A549 (cell line): ENCODE measurements around the gene SCARB1. TPM values are rescaled to one million over a fixed set of nuclear protein-coding genes. Genes with fewer than 3 reads are reported as not detected.

Source experiments
- ATAC-seq, 2 experiments: fragments of 200-7000 bp in 1 of 2; fragments of >200 bp in 1 of 2; cut with Nextera tagmentation in 1 of 2; cut with Tn5 transposase in 1 of 2; 3 replicates each; pipeline versions ENCODE4 v1.8.0 to v1.9.1; 2018 to 2020; ENCODE audit warnings: mild to moderate bottlenecking in 1 of 2, moderate library complexity in 1 of 2
- CTCF ChIA-PET: fragments of 300-600 bp; sonication (Branson Sonifier 250); formaldehyde crosslinking; extraction: SDS; loops from one replicate; lab custom pipeline; 2021; ENCODE audit warnings: antibody characterized with exemption, inconsistent platforms; lab: Yijun Ruan, JAX
- POLR2A ChIA-PET: fragments of 350-600 bp; formaldehyde crosslinking; extraction: SDS; loops from one replicate; lab custom pipeline; 2021; ENCODE audit warnings: antibody characterized with exemption, inconsistent platforms; lab: Yijun Ruan, JAX
- DNase-seq, 2 experiments: peaks; one replicate each; pipeline versions ENCODE4 v3.0.0 to v3.0.0-alpha.2; 2011 to 2016; ENCODE audit warnings: low read depth in 1 of 2, low spot score in 1 of 2
- FAIRE-seq: peaks from 2 replicates; lab custom pipeline; 2011; peaks lifted over from hg19 to GRCh38; lab: Jason Lieb, UNC
- H3K27ac ChIP-seq, 2 experiments: fragments of >200 bp; sonication (Bioruptor Twin); formaldehyde crosslinking; 3 replicates each; pipeline ENCODE4 v1.5.1; 2016 to 2017
- H3K4me1 ChIP-seq: fragments of >200 bp; sonication (Bioruptor Twin); formaldehyde crosslinking; 3 replicates; pipeline ENCODE4 v1.6.1; 2016
- H3K4me2 ChIP-seq: fragments of >200 bp; sonication (Bioruptor Twin); formaldehyde crosslinking; 3 replicates; pipeline ENCODE4 v1.6.1; 2016
- H3K4me3 ChIP-seq: fragments of >200 bp; sonication (Bioruptor Twin); formaldehyde crosslinking; 3 replicates; pipeline ENCODE4 v1.5.1; 2016
- H3K9me3 ChIP-seq: fragments of >200 bp; sonication (Bioruptor Twin); formaldehyde crosslinking; 3 replicates; pipeline ENCODE4 v1.6.1; 2016
- CHD4 ChIP-seq: fragments of 200-600 bp; sonication (generic); IDR thresholded peaks from 2 replicates; pipeline ENCODE4 v1.6.1; 2016; ENCODE audit warnings: antibody characterized with exemption, mild to moderate bottlenecking, borderline replicate concordance
- EHF ChIP-seq: fragments of 250-450 bp; sonication (Bioruptor Pico); IDR thresholded peaks from 2 replicates; pipeline ENCODE4 v1.5.0; 2020; ENCODE audit warnings: mild to moderate bottlenecking
- ESRRA ChIP-seq: fragments of 150-350 bp; IDR thresholded peaks from 2 replicates; pipeline ENCODE4 v1.6.1; 2014; ENCODE audit warnings: mild to moderate bottlenecking, low read length, borderline replicate concordance
- FOSL2 ChIP-seq, 2 experiments: fragments of 450-650 bp in 1 of 2; fragments of >200 bp in 1 of 2; sonication (Bioruptor Twin) in 1 of 2; formaldehyde crosslinking; IDR thresholded peaks; 2 replicates each; pipeline versions ENCODE4 v1.5.0 to v1.6.1; 2016 to 2020; ENCODE audit warnings: mild to moderate bottlenecking in 1 of 2, moderate library complexity in 1 of 2
- FOXS1 ChIP-seq: fragments of 250-450 bp; sonication (Bioruptor Pico); IDR thresholded peaks from 2 replicates; pipeline ENCODE4 v1.5.0; 2020; ENCODE audit warnings: mild to moderate bottlenecking, moderate library complexity
- GATA3 ChIP-seq: IDR thresholded peaks from 2 replicates; pipeline ENCODE4 v1.6.1; 2012; ENCODE audit warnings: borderline replicate concordance
- HOXB5 ChIP-seq: fragments of 250-450 bp; sonication (Bioruptor Pico); IDR thresholded peaks from 2 replicates; pipeline ENCODE4 v1.5.0; 2020; ENCODE audit warnings: mild to moderate bottlenecking, moderate library complexity
- MAFK ChIP-seq: fragments of 450-650 bp; IDR thresholded peaks from 2 replicates; pipeline ENCODE4 v1.6.1; 2014; ENCODE audit not compliant: partially characterized antibody
- MAX ChIP-seq: IDR thresholded peaks from 2 replicates; pipeline ENCODE4 v1.6.1; 2012
- MYC ChIP-seq: IDR thresholded peaks from 2 replicates; pipeline ENCODE4 v1.6.1; 2012; ENCODE audit warnings: mild to moderate bottlenecking, inconsistent platforms, low read length, improper control_type of control experiment, borderline replicate concordance
- NFE2L2 ChIP-seq: fragments of 150-350 bp; conservative IDR thresholded peaks from 2 replicates; pipeline ENCODE4 v1.6.1; 2014; ENCODE audit warnings: low read length
- POLR2AphosphoS2 ChIP-seq: conservative IDR thresholded peaks from 2 replicates; pipeline ENCODE4 v1.6.1; 2012; ENCODE audit warnings: low read length, improper control_type of control experiment, inconsistent platforms
- RARB ChIP-seq: fragments of 250-450 bp; sonication (Bioruptor Pico); IDR thresholded peaks from 2 replicates; pipeline ENCODE4 v1.8.0; 2021; ENCODE audit warnings: mild to moderate bottlenecking, moderate library complexity
- RCOR1 ChIP-seq: fragments of 150-350 bp; IDR thresholded peaks from 2 replicates; pipeline ENCODE4 v1.6.1; 2014; ENCODE audit warnings: antibody characterized with exemption, low read length, low read depth
- RFX5 ChIP-seq: fragments of 450-650 bp; IDR thresholded peaks from 2 replicates; pipeline ENCODE4 v1.7.1; 2014; ENCODE audit warnings: antibody characterized with exemption, mild to moderate bottlenecking, moderate library complexity
- USF2 ChIP-seq: fragments of 450-650 bp; IDR thresholded peaks from 2 replicates; pipeline ENCODE4 v1.6.1; 2014; ENCODE audit warnings: antibody characterized with exemption
- ZSCAN20 ChIP-seq: fragments of 250-450 bp; sonication (Bioruptor Pico); IDR thresholded peaks from 2 replicates; pipeline ENCODE4 v1.8.0; 2022; ENCODE audit warnings: mild to moderate bottlenecking, moderate library complexity
- WGBS: methylation state at CpG from one replicate; pipeline ENCODE4 v1.1.6; 2017; ENCODE audit errors: missing lambda C conversion rate; 5-methylcytosine and 5-hydroxymethylcytosine counted together
- polyA plus RNA-seq, 4 experiments: library from polyadenylated mRNA; depleted of rRNA in 3 of 4; stranded (reverse); fragments of >200 nt; fragmentation: RNase III in 1 of 4; extraction: RNeasy Plus Mini Kit Qiagen cat#74134 plus additional on column Dnase treatment in 1 of 4; gene quantifications; 2 replicates in 3 of 4; 3 replicates in 1 of 4; pipeline ENCODE4 v1.2.3, GENCODE V29; 2011 to 2017
- TF ChIP-seq, protein P1 (sequence below): IDR thresholded peaks from 2 replicates; pipeline ENCODE4 v1.6.1; 2012; ENCODE audit warnings: low read depth, borderline replicate concordance
- TF ChIP-seq, protein P2 (sequence below): fragments of 250-450 bp; sonication (Bioruptor Pico); IDR thresholded peaks from 2 replicates; pipeline ENCODE4 v1.5.0; 2020; ENCODE audit warnings: low read depth, mild to moderate bottlenecking, moderate library complexity
- TF ChIP-seq, protein P3 (sequence below): fragments of >200 bp; sonication (Bioruptor Twin); formaldehyde crosslinking; IDR thresholded peaks from 2 replicates; pipeline ENCODE4 v1.6.1; 2016
- TF ChIP-seq, protein P4 (sequence below): IDR thresholded peaks from 2 replicates; pipeline ENCODE4 v1.6.1; 2012

SCARB1 gene
- polyA plus RNA-seq, 2 of the 4 experiments (the other 2 are of a cell fraction) = 81.1 to 154 TPM

GRCh38 chr12:124862768-124863415 lies 772 bp downstream of the SCARB1 start:
- Histone ChIP-seq H3K4me2 (peak overlapping the region; percentile 95), H3K27ac (peak overlapping the region; percentile 85 to 96), H3K4me1 (peaks cover 35% of the 10 kb centered on the region), H3K9me3 (no peaks in the 10 kb centered on the region), H3K4me3 (peak overlapping the region; percentile 72)
- peak; percentile 61 to 63 for ATAC-seq
- CTCF ChIA-PET = interaction anchor here (0.8 to 2.3 kb wide), 7 partner anchors 21 to 414 kb away, joined by 3 to 8 read pairs (median 3); no protein-coding TSS in a partner anchor
- POLR2A ChIA-PET = no interaction called here
- no peak for FAIRE-seq
- WGBS = 21% methylated on average over 15 of the region's 22 CpGs
- peak in 1 of 2 experiments; percentile 47 for DNase-seq
- TF ChIP-seq, protein P1, sequence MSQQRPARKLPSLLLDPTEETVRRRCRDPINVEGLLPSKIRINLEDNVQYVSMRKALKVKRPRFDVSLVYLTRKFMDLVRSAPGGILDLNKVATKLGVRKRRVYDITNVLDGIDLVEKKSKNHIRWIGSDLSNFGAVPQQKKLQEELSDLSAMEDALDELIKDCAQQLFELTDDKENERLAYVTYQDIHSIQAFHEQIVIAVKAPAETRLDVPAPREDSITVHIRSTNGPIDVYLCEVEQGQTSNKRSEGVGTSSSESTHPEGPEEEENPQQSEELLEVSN = 0 out of 2 replicates have a peak, but pooled peaks have one; percentile 2
- TF ChIP-seq MAX (peak; percentile 73), USF2 (peak; percentile 73), MAFK (no peak)

- 65% methylated on average over 8 of the region's 8 CpGs for WGBS
- H3K27ac ChIP-seq = peak overlapping the region; percentile 85 to 96; a peak in 5 of 6 replicates
- peak overlapping the region; percentile 72 for H3K4me3 ChIP-seq
- ATAC-seq (no peak), DNase-seq (no peak), FAIRE-seq (no peak)
- H3K4me1 ChIP-seq = peaks cover 28% of the 10 kb centered on the region
- POLR2A ChIA-PET = no interaction called here
- TF ChIP-seq NFE2L2 (no peak), CHD4 (no peak), FOXS1 (no peak), MYC (no peak)
- TF ChIP-seq, protein P2, sequence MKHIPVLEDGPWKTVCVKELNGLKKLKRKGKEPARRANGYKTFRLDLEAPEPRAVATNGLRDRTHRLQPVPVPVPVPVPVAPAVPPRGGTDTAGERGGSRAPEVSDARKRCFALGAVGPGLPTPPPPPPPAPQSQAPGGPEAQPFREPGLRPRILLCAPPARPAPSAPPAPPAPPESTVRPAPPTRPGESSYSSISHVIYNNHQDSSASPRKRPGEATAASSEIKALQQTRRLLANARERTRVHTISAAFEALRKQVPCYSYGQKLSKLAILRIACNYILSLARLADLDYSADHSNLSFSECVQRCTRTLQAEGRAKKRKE (CRISPR knock-in tag) = no peak
- H3K9me3 ChIP-seq = no peaks in the 10 kb centered on the region
- CTCF ChIA-PET = interaction anchor here (0.7 to 2.3 kb wide), 8 partner anchors 20 to 414 kb away, joined by 3 to 8 read pairs (median 3); no protein-coding TSS in a partner anchor
- H3K4me2 ChIP-seq = peak overlapping the region; percentile 95
These were observed 1.6 kb downstream of the SCARB1 start for GRCh38 chr12:124861898-124862676.

DNA sequence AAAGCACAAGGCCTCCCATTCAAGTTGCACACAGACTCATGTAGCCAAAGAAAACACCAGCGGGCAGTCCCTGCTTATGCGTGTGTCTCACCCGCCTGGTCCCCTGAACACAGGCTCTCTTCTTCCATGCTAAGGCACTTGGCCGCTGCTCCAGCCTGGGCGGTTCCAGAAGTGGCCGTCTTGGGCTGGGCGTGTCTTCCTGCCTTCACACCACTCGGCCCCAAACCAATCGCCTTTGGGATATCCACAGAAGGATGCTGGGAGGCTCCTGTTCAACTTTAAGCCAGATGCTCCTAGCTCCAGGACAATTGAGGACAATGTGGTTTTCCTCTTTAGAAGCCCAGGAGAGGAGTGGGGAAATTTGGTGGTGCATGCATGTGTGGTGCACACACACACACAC lies 2.2 kb downstream of the SCARB1 start:
- TF ChIP-seq FOSL2 (IDR thresholded peaks at IDR 0.05) (no peak), FOSL2 (CRISPR knock-in tag; IDR thresholded peaks at IDR 0.05) (no peak), EHF (CRISPR knock-in tag) (no peak), CHD4 (no peak), ZSCAN20 (CRISPR knock-in tag) (no peak), GATA3 (0 out of 2 replicates have a peak, but pooled peaks have one; percentile 10), HOXB5 (CRISPR knock-in tag) (no peak), FOXS1 (no peak), MAX (0 out of 2 replicates have a peak, but pooled peaks have one; percentile 27), RARB (CRISPR knock-in tag) (no peak), ESRRA (no peak), USF2 (no peak), RFX5 (no peak), POLR2AphosphoS2 (no peak), RCOR1 (no peak)
- TF ChIP-seq, protein P3, sequence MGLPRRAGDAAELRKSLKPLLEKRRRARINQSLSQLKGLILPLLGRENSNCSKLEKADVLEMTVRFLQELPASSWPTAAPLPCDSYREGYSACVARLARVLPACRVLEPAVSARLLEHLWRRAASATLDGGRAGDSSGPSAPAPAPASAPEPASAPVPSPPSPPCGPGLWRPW = no peak
- TF ChIP-seq, protein P4, sequence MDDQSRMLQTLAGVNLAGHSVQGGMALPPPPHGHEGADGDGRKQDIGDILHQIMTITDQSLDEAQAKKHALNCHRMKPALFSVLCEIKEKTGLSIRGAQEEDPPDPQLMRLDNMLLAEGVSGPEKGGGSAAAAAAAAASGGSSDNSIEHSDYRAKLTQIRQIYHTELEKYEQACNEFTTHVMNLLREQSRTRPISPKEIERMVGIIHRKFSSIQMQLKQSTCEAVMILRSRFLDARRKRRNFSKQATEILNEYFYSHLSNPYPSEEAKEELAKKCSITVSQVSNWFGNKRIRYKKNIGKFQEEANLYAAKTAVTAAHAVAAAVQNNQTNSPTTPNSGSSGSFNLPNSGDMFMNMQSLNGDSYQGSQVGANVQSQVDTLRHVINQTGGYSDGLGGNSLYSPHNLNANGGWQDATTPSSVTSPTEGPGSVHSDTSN = no peak
- ChIA-PET POLR2A (no interaction called here), CTCF (interaction anchor here (0.7 to 2.3 kb wide), 3 partner anchors 32 to 90 kb away, joined by 3 to 8 read pairs (median 4); no protein-coding TSS in a partner anchor)
- Histone ChIP-seq H3K9me3 (no peaks in the 10 kb centered on the region), H3K4me3 (no peak overlapping the region), H3K4me1 (peaks cover 25% of the 10 kb centered on the region), H3K27ac (peak overlapping the region in 1 of 2 experiments; percentile 96; a peak in 2 of 6 replicates), H3K4me2 (peak overlapping the region; percentile 95)
- 36% methylated on average over 9 of the region's 9 CpGs for WGBS
- FAIRE-seq (no peak), DNase-seq (peak in 1 of 2 experiments; percentile 75), ATAC-seq (peak; percentile 21 to 76; a peak in 4 of 6 replicates)
